Measurements from ENCODE around the gene FKBP6.
"Not testable (repeated sequence)": the region's sequence is repeated elsewhere in the genome, so short reads cannot be mapped to it uniquely, and the experiment has no call there.

Gene FKBP6

GRCh38 chr7:73359746-73360375 is 31.9 kb downstream of the FKBP6 start:
- no peak for DNase-seq

- not testable (repeated sequence) for DNase-seq
Observed at GRCh38 chr7:73360590-73360989, 32.6 kb downstream of the FKBP6 start.

- no peak for DNase-seq
Observed at GRCh38 chr7:73363225-73364005, 35.5 kb downstream of the FKBP6 start.

GRCh38 chr7:73364006-73364728 is 36.2 kb downstream of the FKBP6 start:
- DNase-seq, result no peak

GRCh38 chr7:73366127-73366526 is 38.2 kb downstream of the FKBP6 start:
- no peak for DNase-seq

GRCh38 chr7:73366990-73367389 is 39.0 kb downstream of the FKBP6 start:
- DNase-seq, result no peak

GRCh38 chr7:73369009-73369408 is 41.0 kb downstream of the FKBP6 start:
- no peak for DNase-seq

- no peak for DNase-seq
Observed at GRCh38 chr7:73369622-73370021, 41.7 kb downstream of the FKBP6 start.

- DNase-seq, result no peak
Observed at GRCh38 chr7:73373741-73374140, 45.8 kb downstream of the FKBP6 start.

- DNase-seq, result not testable (repeated sequence)
Observed at GRCh38 chr7:73376262-73376661, 48.3 kb downstream of the FKBP6 start.

- no peak for DNase-seq
Observed at GRCh38 chr7:73376671-73377412, 48.9 kb downstream of the FKBP6 start.

- not testable (repeated sequence) for DNase-seq
Observed at GRCh38 chr7:73377413-73378200, 49.6 kb downstream of the FKBP6 start.

- no peak for DNase-seq
Observed at GRCh38 chr7:73382934-73383503, 55.1 kb downstream of the FKBP6 start.

- no peak for DNase-seq
Observed at GRCh38 chr7:73387221-73387828, 59.4 kb downstream of the FKBP6 start.

GRCh38 chr7:73387908-73388414 is 60.0 kb downstream of the FKBP6 start:
- no peak for DNase-seq

GRCh38 chr7:73391396-73391795 is 63.4 kb downstream of the FKBP6 start:
- no peak for DNase-seq

GRCh38 chr7:73394422-73394821 is 66.5 kb downstream of the FKBP6 start:
- DNase-seq, result no peak

- no peak for DNase-seq
Observed at GRCh38 chr7:73395538-73396503, 67.9 kb downstream of the FKBP6 start.

GRCh38 chr7:73397521-73398281 is 69.7 kb downstream of the FKBP6 start:
- no peak for DNase-seq
